Activated CD4-positive, alpha-beta T cell treated with anti-CD3 and anti-CD28 coated beads, Interleukin-2, amount 50 U/mL, for 24 hours (primary cell): ENCODE data around the gene APBB1.

Experiments used
- DNase-seq, 2 donors: peaks; one replicate each; pipeline ENCODE4 v3.0.0-alpha.2; 2020; ENCODE audit warnings: low read depth in 1 of 2, low spot score in 1 of 2

The APBB1 gene

GRCh38 chr11:6419009-6419631 is at the start of gene APBB1:
Gene APBB1 (minus strand): TSS chr11:6419094. CDS start chr11:6411347, 7,747 bp downstream.
- DNase-seq = peak; percentile 52 to 63

- no peak for DNase-seq
These were observed 40.2 kb upstream of the APBB1 start for GRCh38 chr11:6459099-6459450.

- DNase-seq = no peak
These were observed 39.6 kb upstream of the APBB1 start for GRCh38 chr11:6458352-6459098.

GRCh38 chr11:6457581-6458320 is 38.9 kb upstream of the APBB1 start:
- DNase-seq = no peak

GRCh38 chr11:6456361-6457073 is 37.6 kb upstream of the APBB1 start:
- no peak for DNase-seq

- DNase-seq = no peak
These were observed 36.2 kb upstream of the APBB1 start for GRCh38 chr11:6455070-6455469.

GRCh38 chr11:6453152-6453551 is 34.3 kb upstream of the APBB1 start:
- no peak for DNase-seq

GRCh38 chr11:6452219-6452618 is 33.3 kb upstream of the APBB1 start:
- DNase-seq = no peak

GRCh38 chr11:6448574-6448973 is 29.7 kb upstream of the APBB1 start:
- DNase-seq = no peak

GRCh38 chr11:6443269-6444003 is 24.5 kb upstream of the APBB1 start:
- DNase-seq = peak; percentile 18 to 51

GRCh38 chr11:6442441-6442840 is 23.5 kb upstream of the APBB1 start:
- no peak for DNase-seq

- no peak for DNase-seq
These were observed 22.0 kb upstream of the APBB1 start, which contains the start of gene HPX for GRCh38 chr11:6440906-6441358. Gene HPX (minus strand): TSS chr11:6440987. CDS start chr11:6440963, 24 bp downstream.

- DNase-seq = peak in 1 of 2 donors; percentile 20
These were observed 20.2 kb upstream of the APBB1 start for GRCh38 chr11:6438979-6439571.

GRCh38 chr11:6437993-6438392 is 19.1 kb upstream of the APBB1 start:
- DNase-seq = no peak

GRCh38 chr11:6437423-6437822 is 18.5 kb upstream of the APBB1 start:
- no peak for DNase-seq

- DNase-seq = no peak
These were observed 15.2 kb upstream of the APBB1 start for GRCh38 chr11:6433998-6434660.

- DNase-seq = no peak
These were observed 13.0 kb upstream of the APBB1 start for GRCh38 chr11:6431861-6432260.

GRCh38 chr11:6427516-6427915 is 8.6 kb upstream of the APBB1 start:
- no peak for DNase-seq

GRCh38 chr11:6420677-6421076 is 1.8 kb upstream of the APBB1 start:
- DNase-seq = no peak

- DNase-seq = no peak
These were observed 311 bp downstream of the APBB1 start for GRCh38 chr11:6418557-6419008.
